Adrenal gland (tissue), 12 donors: ENCODE results near the gene DNAH11. TPM values are rescaled to one million over a fixed set of nuclear protein-coding genes. Genes with fewer than 3 reads are reported as not detected.

Source experiments
- DNase-seq, 7 donors: peaks; one replicate each; pipeline ENCODE4 v3.0.0-alpha.2; 2019 to 2020
- H3K27ac ChIP-seq, 5 donors: fragments of 200-600 bp; sonication (generic) in 4 of 5; 1 replicate in 3 of 5; 2 replicates in 2 of 5; pipeline versions ENCODE4 v1.5.1 to v1.8.0; 2016 to 2020; ENCODE audit warnings: mild to moderate bottlenecking in 1 of 5
- H3K27me3 ChIP-seq: fragments of 200-600 bp; 2 replicates; pipeline ENCODE4 v1.8.0; 2021
- H3K36me3 ChIP-seq, 2 donors: fragments of 200-600 bp; replicated peaks in 1 of 2; 1 replicate in 1 of 2; 2 replicates in 1 of 2; pipeline versions ENCODE4 v1.5.1 to v1.8.0; 2018 to 2022
- H3K4me1 ChIP-seq, 2 donors: fragments of 200-600 bp; replicated peaks in 1 of 2; 1 replicate in 1 of 2; 2 replicates in 1 of 2; pipeline versions ENCODE4 v1.5.1 to v1.8.0; 2018 to 2021
- H3K4me3 ChIP-seq, 4 donors: fragments of 200-600 bp; sonication (generic) in 3 of 4; one replicate each; pipeline ENCODE4 v1.5.1; 2016 to 2018
- H3K9me3 ChIP-seq, 3 donors: fragments of 200-600 bp; sonication (generic) in 1 of 3; replicated peaks in 1 of 3; 1 replicate in 2 of 3; 2 replicates in 1 of 3; pipeline versions ENCODE4 v1.5.1 to v1.8.0; 2016 to 2021
- CTCF ChIP-seq, 6 experiments: fragments of 450-650 bp in 4 of 6; fragments of 200-600 bp in 2 of 6; sonication (generic) in 1 of 6; IDR thresholded peaks; 1 replicate in 5 of 6; 2 replicates in 1 of 6; pipeline versions ENCODE4 v1.5.1 to v1.8.0; 2016 to 2021; ENCODE audit warnings: antibody characterized with exemption in 6 of 6, mild to moderate bottlenecking in 2 of 6, moderate library complexity in 1 of 6
- POLR2A ChIP-seq, 2 donors: fragments of 450-650 bp; IDR thresholded peaks; one replicate each; pipeline ENCODE4 v1.6.1; 2017; ENCODE audit warnings: antibody characterized with exemption in 2 of 2, mild to moderate bottlenecking in 2 of 2, moderate library complexity in 1 of 2
- WGBS, 4 donors: extraction: QIAGEN DNeasy Blood & Tissue Kit in 2 of 4; methylation state at CpG; one replicate each; pipeline versions ENCODE4 v1.1.5 to v1.1.7; 2013 to 2017; 5-methylcytosine and 5-hydroxymethylcytosine counted together
- intact Hi-C, 2 donors: fragments of 100-400 bp; cut with DNase I; formaldehyde crosslinking; loops; one replicate each; pipeline versions ENCODE4 v1.14.1 to v1.15.0; 2022 to 2023
- polyA plus RNA-seq, 3 donors: library from polyadenylated mRNA; stranded (reverse); fragments of 200-250 nt in 2 of 3; fragments of 350-450 nt in 1 of 3; fragmentation: Illumina TruSeq in 1 of 3; extraction: RNeasy Lipid Tissue Mini Kit (QIAGEN cat#74804) in 1 of 3; gene quantifications; one replicate each; pipeline ENCODE4 v1.2.3, GENCODE V29; 2013 to 2014
- total RNA-seq, 9 donors: library from RNA; depleted of rRNA in 4 of 9; stranded (reverse); fragments of >200 nt in 4 of 9; fragments of 120-200 nt in 1 of 9; fragmentation: NEBNext Ultra II Directional in 1 of 9; extraction: Animal tissue kit (Norgen Biotek cat#: 25700) in 1 of 9; gene quantifications; one replicate each; pipeline versions ENCODE4 v1.1.0 to v1.2.4, GENCODE V29; 2013 to 2023
- donor health status: healthy with polysubstance abuse.
- donor health status: Bipolar disorder and iron deficiency.
- donor health status: DM: yes; HTN: yes; CAD: no.
- donor health status: DM: no; HTN: no; CAD: no.
- donor health status: DM: no; HTN: no; CAD: no.
- donor health status: DM: yes; HTN: yes; CAD: no.

The DNAH11 gene
- total and polyA plus RNA-seq, 12 donors: 5.1 to 77.7 (median 23.1) TPM

DNA sequence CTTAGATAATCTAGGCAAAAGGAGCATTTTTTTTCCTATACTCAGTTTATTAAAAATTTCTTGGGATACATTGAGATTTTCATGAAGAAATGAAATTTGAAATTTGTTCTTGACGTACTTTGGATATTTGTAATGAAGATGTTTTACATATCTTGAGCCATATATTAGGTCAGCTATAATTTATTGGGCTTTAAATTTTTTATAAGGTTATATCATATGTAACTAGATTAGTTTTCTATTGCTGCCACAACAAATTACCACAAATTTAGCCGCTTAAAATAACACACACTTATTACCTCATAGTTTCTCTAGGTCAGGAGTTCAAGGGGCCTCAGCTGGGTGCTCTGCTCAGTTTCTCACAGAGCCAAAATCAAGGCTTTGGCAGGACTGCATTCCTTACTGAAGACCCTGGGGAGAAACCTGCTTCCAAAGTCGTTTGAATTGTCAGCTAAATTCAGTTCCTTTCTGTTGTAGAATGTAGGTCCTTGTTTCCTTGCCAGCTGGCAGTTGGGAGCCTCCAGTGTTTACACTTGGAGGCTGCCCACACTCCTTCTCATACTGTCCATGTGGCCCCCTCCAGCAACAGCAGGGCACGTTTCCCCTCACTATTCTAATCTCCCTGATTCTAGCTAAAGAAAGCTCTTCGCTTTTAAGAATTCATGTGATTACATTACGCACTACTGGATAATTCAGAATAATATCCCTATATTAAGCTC lies 42.6 kb upstream of the DNAH11 start:
- 89 to 93% (median 92%) methylated on average over 6 of the region's 6 CpGs for WGBS, 4 donors

GRCh38 chr7:21504021-21504420 lies 38.8 kb upstream of the DNAH11 start:
- H3K9me3 ChIP-seq: peaks cover 0 to 1% (median 0%) of the 10 kb centered on the region in 3 donors
- intact Hi-C loops: loop anchor here (5.0 to 10.0 kb wide), 3 partner anchors 242 to 719 kb away; partner anchors contain the start of gene SP8 (in 1 of the 2)
- no peaks in the 10 kb centered on the region for H3K4me1 ChIP-seq
- 85 to 97% (median 95%) methylated on average over 2 of the region's 2 CpGs for WGBS, 4 donors
- no peaks in the 10 kb centered on the region for H3K27me3 ChIP-seq
- no peaks in the 10 kb centered on the region for H3K36me3 ChIP-seq
- no peak for DNase-seq
- TF ChIP-seq POLR2A (IDR thresholded peaks at IDR 0.05) (no peak), CTCF (IDR thresholded peaks at IDR 0.05) (no peak)
- no peak overlapping the region for H3K4me3 ChIP-seq
- no peak overlapping the region for H3K27ac ChIP-seq

More for the DNA sequence above, 42.6 kb upstream of the DNAH11 start:
- TF ChIP-seq POLR2A (IDR thresholded peaks at IDR 0.05) (no peak), CTCF (IDR thresholded peaks at IDR 0.05) (no peak)
- intact Hi-C loops: loop anchor here (5.0 to 10.0 kb wide), 3 partner anchors 238 to 715 kb away; partner anchors contain the start of gene SP8 (in 1 of the 2)
- H3K4me1 ChIP-seq: no peaks in the 10 kb centered on the region
- DNase-seq: no peak
- no peaks in the 10 kb centered on the region for H3K27me3 ChIP-seq
- H3K4me3 ChIP-seq: no peak overlapping the region
- H3K9me3 ChIP-seq: no peaks in the 10 kb centered on the region
- H3K27ac ChIP-seq: no peak overlapping the region
- H3K36me3 ChIP-seq: no peaks in the 10 kb centered on the region

DNA sequence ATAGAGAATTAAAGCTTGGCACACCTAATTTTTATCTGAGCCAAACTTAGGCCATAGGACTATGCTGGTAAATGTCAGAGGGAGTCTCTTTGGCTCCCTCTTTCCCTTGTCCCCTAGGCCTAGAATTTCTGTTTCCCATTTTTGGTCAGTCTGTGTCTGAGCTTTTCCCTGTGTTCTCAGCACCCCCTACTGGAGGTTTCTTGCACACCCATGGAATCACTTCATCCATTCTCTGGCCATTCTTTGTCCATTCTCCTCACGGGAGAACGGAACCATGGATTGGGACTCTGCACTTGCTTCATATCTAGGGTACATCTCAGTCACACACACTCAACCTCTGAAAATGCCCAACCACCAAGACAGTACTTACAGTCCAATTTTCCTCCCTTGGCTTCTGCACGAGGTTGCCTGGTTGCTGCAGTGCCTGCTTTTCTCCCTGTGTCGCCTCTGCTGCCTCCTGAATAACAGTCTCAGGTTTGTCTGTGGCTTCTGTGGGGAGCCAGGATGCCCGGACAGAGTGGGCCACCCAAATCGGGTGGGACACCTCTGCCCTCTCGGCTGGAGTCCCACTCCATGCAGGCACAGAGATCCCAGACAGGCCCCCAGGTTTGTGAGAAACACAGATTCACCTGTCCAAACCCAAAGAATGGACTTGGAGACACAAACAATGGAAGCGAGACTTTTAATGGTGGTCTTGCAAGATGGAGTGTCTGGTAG lies 35.1 kb upstream of the DNAH11 start:
- no peaks in the 10 kb centered on the region for H3K36me3 ChIP-seq
- no peak overlapping the region for H3K27ac ChIP-seq
- TF ChIP-seq CTCF (IDR thresholded peaks at IDR 0.05) (peak; percentile 75 to 88 (median 80)), POLR2A (IDR thresholded peaks at IDR 0.05) (no peak)
- peak; percentile 55 to 80 (median 69) for DNase-seq
- no peak overlapping the region for H3K4me3 ChIP-seq
- intact Hi-C loops: loop anchor here (10.0 kb wide), 2 partner anchors 253 to 723 kb away; partner anchors contain the start of gene SP8 (in 1 of the 2)
- WGBS, 4 donors: 83 to 92% (median 90%) methylated on average over 8 of the region's 8 CpGs
- H3K4me1 ChIP-seq: no peaks in the 10 kb centered on the region
- H3K9me3 ChIP-seq: peaks cover 0 to 5% (median 0%) of the 10 kb centered on the region in 3 donors
- no peaks in the 10 kb centered on the region for H3K27me3 ChIP-seq

DNA sequence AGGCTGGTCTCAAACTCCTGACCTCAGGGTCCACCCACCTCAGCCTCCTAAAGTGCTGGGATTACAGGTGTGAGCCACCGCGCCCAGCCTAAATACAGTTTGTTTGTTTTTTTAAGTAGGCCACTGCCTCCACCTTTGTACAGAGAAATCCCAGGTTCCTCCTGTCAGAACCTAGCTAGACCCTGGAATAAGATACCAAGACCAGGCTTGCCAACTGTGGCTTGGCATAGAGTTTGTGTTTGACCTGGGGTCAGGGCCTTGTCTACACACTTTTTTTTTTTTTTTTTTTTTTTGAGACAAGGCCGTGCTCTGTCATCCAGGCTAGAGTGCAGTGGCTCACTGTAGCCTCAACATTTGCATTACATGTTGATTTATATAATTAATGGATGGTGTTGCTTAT lies 34.3 kb upstream of the DNAH11 start:
- intact Hi-C loops: loop anchor here (10.0 kb wide), 2 partner anchors 254 to 724 kb away; partner anchors contain the start of gene SP8 (in 1 of the 2)
- H3K4me1 ChIP-seq: no peaks in the 10 kb centered on the region
- H3K27me3 ChIP-seq: no peaks in the 10 kb centered on the region
- H3K27ac ChIP-seq: no peak overlapping the region
- H3K4me3 ChIP-seq: no peak overlapping the region
- H3K36me3 ChIP-seq: no peaks in the 10 kb centered on the region
- peak in 1 of 7 donors; percentile 8 for DNase-seq
- TF ChIP-seq POLR2A (IDR thresholded peaks at IDR 0.05) (no peak), CTCF (IDR thresholded peaks at IDR 0.05) (no peak)
- H3K9me3 ChIP-seq: peaks cover 0 to 5% (median 0%) of the 10 kb centered on the region in 3 donors
- 84 to 90% (median 86%) methylated on average over 3 of the region's 3 CpGs for WGBS, 4 donors
